Nephron progenitor cell (in vitro differentiated cells): Measurements from ENCODE around the gene INSR.

Experiments used
- DNase-seq: peaks from one replicate; pipeline ENCODE4 v3.0.0; 2021
- H3K27ac Mint-ChIP-seq: 2 replicates; pipeline ENCODE4 v1.8.0; 2021; ENCODE audit warnings: mild to moderate bottlenecking, moderate library complexity, mixed read lengths
- H3K27me3 Mint-ChIP-seq: 2 replicates; pipeline ENCODE4 v1.8.0; 2021; ENCODE audit warnings: mild to moderate bottlenecking, low read depth, mixed read lengths; ENCODE audit not compliant: poor library complexity
- H3K36me3 Mint-ChIP-seq: 2 replicates; pipeline ENCODE4 v1.8.0; 2021; ENCODE audit warnings: low read depth, mixed read lengths
- H3K4me1 Mint-ChIP-seq: 2 replicates; pipeline ENCODE4 v1.8.0; 2021; ENCODE audit warnings: mixed read lengths
- H3K4me3 Mint-ChIP-seq: 2 replicates; pipeline ENCODE4 v1.8.0; 2021; ENCODE audit warnings: mild to moderate bottlenecking, moderate library complexity, mixed read lengths
- H3K9me3 Mint-ChIP-seq: 2 replicates; pipeline ENCODE4 v1.8.0; 2021; ENCODE audit warnings: mild to moderate bottlenecking, moderate library complexity, mixed read lengths
- TF ChIP-seq, protein P1 (sequence below): fragments of 200-600 bp; sonication (generic); IDR thresholded peaks from 2 replicates; pipeline ENCODE4 v1.5.0; 2021; ENCODE audit warnings: antibody characterized with exemption

Gene INSR

DNA sequence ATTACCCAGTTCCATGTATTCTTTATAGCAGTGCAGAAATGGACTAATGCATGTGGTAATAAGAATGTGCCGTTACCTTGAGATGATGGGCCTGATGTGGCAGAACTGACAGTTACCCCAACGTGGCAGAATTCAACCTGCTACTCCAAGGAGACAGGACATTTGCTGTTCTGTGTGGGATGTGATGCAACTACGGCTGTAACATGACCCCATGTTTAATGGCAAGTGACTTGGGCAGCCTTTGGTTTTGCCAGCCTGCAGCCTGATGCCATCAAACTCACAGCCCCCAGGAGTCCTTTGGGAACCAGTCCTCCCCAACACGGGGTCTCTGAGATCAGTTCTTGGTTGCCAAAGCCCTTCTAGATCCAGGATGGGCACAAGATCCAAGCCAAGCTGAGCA lies 117.4 kb downstream of the INSR start:
- Mint-ChIP-seq H3K9me3 (peaks cover 15% of the 10 kb centered on the region), H3K4me1 (peaks cover 5% of the 10 kb centered on the region), H3K4me3 (no peak overlapping the region), H3K27me3 (peaks cover 7% of the 10 kb centered on the region), H3K27ac (no peak overlapping the region), H3K36me3 (peaks cover 46% of the 10 kb centered on the region)
- no peak for DNase-seq
- TF ChIP-seq, protein P1, sequence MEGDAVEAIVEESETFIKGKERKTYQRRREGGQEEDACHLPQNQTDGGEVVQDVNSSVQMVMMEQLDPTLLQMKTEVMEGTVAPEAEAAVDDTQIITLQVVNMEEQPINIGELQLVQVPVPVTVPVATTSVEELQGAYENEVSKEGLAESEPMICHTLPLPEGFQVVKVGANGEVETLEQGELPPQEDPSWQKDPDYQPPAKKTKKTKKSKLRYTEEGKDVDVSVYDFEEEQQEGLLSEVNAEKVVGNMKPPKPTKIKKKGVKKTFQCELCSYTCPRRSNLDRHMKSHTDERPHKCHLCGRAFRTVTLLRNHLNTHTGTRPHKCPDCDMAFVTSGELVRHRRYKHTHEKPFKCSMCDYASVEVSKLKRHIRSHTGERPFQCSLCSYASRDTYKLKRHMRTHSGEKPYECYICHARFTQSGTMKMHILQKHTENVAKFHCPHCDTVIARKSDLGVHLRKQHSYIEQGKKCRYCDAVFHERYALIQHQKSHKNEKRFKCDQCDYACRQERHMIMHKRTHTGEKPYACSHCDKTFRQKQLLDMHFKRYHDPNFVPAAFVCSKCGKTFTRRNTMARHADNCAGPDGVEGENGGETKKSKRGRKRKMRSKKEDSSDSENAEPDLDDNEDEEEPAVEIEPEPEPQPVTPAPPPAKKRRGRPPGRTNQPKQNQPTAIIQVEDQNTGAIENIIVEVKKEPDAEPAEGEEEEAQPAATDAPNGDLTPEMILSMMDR: no peak

GRCh38 chr19:7172794-7173193 lies 121.4 kb downstream of the INSR start:
- H3K4me1 Mint-ChIP-seq: no peaks in the 10 kb centered on the region
- no peak overlapping the region for H3K4me3 Mint-ChIP-seq
- H3K27me3 Mint-ChIP-seq: peaks cover 2% of the 10 kb centered on the region
- no peak overlapping the region for H3K27ac Mint-ChIP-seq
- peaks cover 64% of the 10 kb centered on the region for H3K36me3 Mint-ChIP-seq
- peaks cover 34% of the 10 kb centered on the region for H3K9me3 Mint-ChIP-seq
- TF ChIP-seq, protein P1: no peak
- no peak for DNase-seq

GRCh38 chr19:7170983-7171382 lies 123.2 kb downstream of the INSR start:
- peaks cover 34% of the 10 kb centered on the region for H3K9me3 Mint-ChIP-seq
- H3K4me3 Mint-ChIP-seq: no peak overlapping the region
- peaks cover 68% of the 10 kb centered on the region for H3K36me3 Mint-ChIP-seq

DNA sequence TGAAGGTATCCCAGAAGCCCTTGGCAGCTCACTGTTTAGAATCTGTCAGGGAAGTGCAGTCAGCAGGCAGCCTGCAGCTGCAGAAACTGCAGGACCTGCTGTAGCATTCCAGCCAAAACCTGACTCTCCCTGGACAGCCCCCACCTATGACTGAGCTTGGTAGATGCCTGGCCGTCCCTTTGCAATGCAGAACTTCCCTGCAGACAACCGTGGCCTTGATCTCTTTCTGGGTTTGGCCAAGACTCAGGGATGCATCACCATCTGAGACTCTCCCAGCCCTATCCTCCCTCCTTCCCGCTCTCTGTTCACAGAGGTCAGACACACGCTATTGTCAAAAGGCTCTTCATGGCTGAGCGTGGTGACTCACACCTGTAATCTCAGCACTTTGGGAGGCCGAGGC lies 125.3 kb downstream of the INSR start:
- Mint-ChIP-seq H3K9me3 (peaks cover 34% of the 10 kb centered on the region), H3K4me3 (no peak overlapping the region), H3K27ac (no peak overlapping the region), H3K27me3 (peaks cover 2% of the 10 kb centered on the region), H3K4me1 (no peaks in the 10 kb centered on the region), H3K36me3 (peaks cover 65% of the 10 kb centered on the region)
- TF ChIP-seq, protein P1: no peak
- no peak for DNase-seq

More at GRCh38 chr19:7170983-7171382, 123.2 kb downstream of the INSR start:
- H3K27ac Mint-ChIP-seq: no peak overlapping the region
- TF ChIP-seq, protein P1: no peak
- no peak for DNase-seq
- H3K4me1 Mint-ChIP-seq: no peaks in the 10 kb centered on the region
- H3K27me3 Mint-ChIP-seq: peaks cover 2% of the 10 kb centered on the region

DNA sequence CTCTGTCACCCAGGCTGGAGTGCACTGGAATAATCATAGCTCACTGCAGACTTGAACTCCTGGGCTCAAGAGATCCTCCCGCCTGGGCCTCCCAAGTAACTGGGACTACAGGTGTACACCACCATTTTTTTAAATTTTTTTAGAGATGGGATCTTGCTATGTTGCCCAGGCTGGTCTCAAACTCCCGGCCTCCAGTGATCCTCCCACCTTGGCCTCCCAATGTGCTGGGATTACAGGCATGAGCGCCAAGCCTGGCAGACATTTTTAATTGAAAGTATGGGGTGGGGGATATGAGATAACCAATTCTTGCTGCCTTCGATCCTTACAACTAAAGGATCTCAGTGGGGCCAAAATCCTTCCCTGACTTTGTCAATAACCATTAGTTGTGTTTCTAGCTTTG lies 132.9 kb downstream of the INSR start:
- peaks cover 37% of the 10 kb centered on the region for H3K36me3 Mint-ChIP-seq
- H3K9me3 Mint-ChIP-seq: no peaks in the 10 kb centered on the region
- no peaks in the 10 kb centered on the region for H3K4me1 Mint-ChIP-seq
- H3K27me3 Mint-ChIP-seq: peaks cover 2% of the 10 kb centered on the region
- H3K4me3 Mint-ChIP-seq: no peak overlapping the region
- DNase-seq: no peak
- H3K27ac Mint-ChIP-seq: peak overlapping the region; percentile 93
- TF ChIP-seq, protein P1: no peak

GRCh38 chr19:7159105-7159933 lies 134.9 kb downstream of the INSR start:
- peaks cover 40% of the 10 kb centered on the region for H3K36me3 Mint-ChIP-seq
- TF ChIP-seq, protein P1: no peak
- peaks cover 2% of the 10 kb centered on the region for H3K27me3 Mint-ChIP-seq
- DNase-seq: no peak
- no peaks in the 10 kb centered on the region for H3K4me1 Mint-ChIP-seq
- H3K27ac Mint-ChIP-seq: peak overlapping the region; percentile 22
- H3K9me3 Mint-ChIP-seq: no peaks in the 10 kb centered on the region
- no peak overlapping the region for H3K4me3 Mint-ChIP-seq
